Epithelial cell of proximal tubule (primary cell): ENCODE data around the gene FBXO17. TPM values are rescaled to one million over a fixed set of nuclear protein-coding genes. Genes with fewer than 3 reads are reported as not detected.
"Not testable (repeated sequence)": the region's sequence is repeated elsewhere in the genome, so short reads cannot be mapped to it uniquely, and the experiment has no call there.

ENCODE experiments used
- DNase-seq: peaks from one replicate; pipeline ENCODE4 v3.0.0-alpha.2; 2011; ENCODE audit warnings: low read depth
- H3K4me3 ChIP-seq: 2 replicates; pipeline ENCODE4 v1.5.1; 2011; ENCODE audit warnings: low read depth, mild to moderate bottlenecking, low read length
- total RNA-seq: library from RNA; depleted of rRNA; stranded (reverse); fragments of >200 nt; gene quantifications from 2 replicates; pipeline ENCODE4 v1.2.3, GENCODE V29; 2015
- TF ChIP-seq, protein P1 (sequence below): conservative IDR thresholded peaks from 2 replicates; pipeline ENCODE4 v1.5.1; 2012; ENCODE audit warnings: low read depth, mild to moderate bottlenecking, low read length

FBXO17 gene
- total RNA-seq, 1 donor from 2014 or later: 40.4 TPM

DNA sequence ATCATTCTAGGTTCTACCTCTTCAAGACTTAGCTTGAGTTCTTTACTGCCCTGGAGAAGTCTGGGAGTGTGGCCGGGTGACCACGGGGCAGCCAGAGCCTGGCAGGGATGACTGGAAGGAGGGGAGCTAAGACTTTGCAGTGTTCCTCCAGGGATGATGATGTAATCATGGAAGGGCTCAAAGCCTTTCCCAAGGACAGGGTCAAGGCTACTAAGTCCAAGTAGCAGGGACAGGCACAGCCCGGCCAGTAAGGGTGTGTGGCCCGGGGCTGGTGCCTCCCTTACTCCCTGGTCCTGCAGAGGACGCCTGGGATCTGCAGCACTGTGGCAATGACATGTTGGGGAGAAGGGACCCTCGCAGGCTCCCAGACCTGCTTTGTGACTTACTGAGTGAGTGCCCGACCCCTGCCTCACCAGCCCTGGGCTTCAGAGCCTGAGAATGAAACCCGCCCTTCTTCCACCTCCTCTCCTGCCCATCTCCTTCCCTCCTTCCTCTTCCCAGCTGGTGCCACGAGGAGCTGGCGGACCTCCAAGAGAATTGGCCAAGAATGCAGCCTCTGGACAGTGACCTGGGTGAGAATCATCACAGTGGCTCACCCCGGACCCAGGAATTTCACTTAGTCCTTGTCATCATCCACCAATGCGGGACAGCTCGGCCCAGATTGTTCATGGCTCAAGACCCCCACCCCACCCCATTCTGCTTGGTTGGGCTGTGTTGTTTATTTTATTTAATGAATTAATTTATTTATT is 15.6 kb upstream of the FBXO17 start:
- TF ChIP-seq, protein P1, sequence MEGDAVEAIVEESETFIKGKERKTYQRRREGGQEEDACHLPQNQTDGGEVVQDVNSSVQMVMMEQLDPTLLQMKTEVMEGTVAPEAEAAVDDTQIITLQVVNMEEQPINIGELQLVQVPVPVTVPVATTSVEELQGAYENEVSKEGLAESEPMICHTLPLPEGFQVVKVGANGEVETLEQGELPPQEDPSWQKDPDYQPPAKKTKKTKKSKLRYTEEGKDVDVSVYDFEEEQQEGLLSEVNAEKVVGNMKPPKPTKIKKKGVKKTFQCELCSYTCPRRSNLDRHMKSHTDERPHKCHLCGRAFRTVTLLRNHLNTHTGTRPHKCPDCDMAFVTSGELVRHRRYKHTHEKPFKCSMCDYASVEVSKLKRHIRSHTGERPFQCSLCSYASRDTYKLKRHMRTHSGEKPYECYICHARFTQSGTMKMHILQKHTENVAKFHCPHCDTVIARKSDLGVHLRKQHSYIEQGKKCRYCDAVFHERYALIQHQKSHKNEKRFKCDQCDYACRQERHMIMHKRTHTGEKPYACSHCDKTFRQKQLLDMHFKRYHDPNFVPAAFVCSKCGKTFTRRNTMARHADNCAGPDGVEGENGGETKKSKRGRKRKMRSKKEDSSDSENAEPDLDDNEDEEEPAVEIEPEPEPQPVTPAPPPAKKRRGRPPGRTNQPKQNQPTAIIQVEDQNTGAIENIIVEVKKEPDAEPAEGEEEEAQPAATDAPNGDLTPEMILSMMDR: no peak
- DNase-seq: no peak
- H3K4me3 ChIP-seq: no peak overlapping the region

- DNase-seq, H3K4me3 ChIP-seq: not testable (repeated sequence)
Measured at GRCh38 chr19:38989614-38990013, 14.1 kb upstream of the FBXO17 start.

GRCh38 chr19:38989066-38989605 is 13.6 kb upstream of the FBXO17 start:
- TF ChIP-seq, protein P1: no peak
- H3K4me3 ChIP-seq: no peak overlapping the region
- DNase-seq: no peak

GRCh38 chr19:38988627-38989026 is 13.1 kb upstream of the FBXO17 start:
- not testable (repeated sequence) for DNase-seq, H3K4me3 ChIP-seq

DNA sequence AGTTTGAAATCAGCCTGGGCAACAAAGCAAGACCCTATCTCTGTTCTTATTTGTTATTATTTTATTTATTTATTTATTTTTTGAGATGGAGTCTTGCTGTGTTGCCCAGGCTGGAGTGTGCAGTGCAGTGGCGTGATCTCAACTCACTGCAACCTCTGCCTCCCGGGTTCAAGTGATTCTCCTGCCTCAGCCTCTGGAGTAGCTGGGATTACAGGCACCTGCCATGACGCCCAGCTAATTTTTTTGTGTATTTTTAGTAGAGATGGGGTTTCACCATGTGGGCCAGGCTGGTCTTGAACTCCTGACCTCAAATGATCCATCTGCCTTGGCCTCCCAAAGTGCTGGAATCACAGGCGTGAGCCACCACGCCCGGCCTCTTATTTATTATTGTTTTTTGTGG is 12.2 kb upstream of the FBXO17 start:
- not testable (repeated sequence) for DNase-seq, H3K4me3 ChIP-seq

GRCh38 chr19:38985262-38985661 is 9.7 kb upstream of the FBXO17 start:
- no peak overlapping the region for H3K4me3 ChIP-seq
- DNase-seq: no peak
- TF ChIP-seq, protein P1: no peak

- TF ChIP-seq, protein P1: no peak
- H3K4me3 ChIP-seq: no peak overlapping the region
- no peak for DNase-seq
Measured at GRCh38 chr19:38980583-38981374, 5.2 kb upstream of the FBXO17 start.

GRCh38 chr19:38979812-38980211 is 4.3 kb upstream of the FBXO17 start:
- TF ChIP-seq, protein P1: no peak
- DNase-seq: no peak
- H3K4me3 ChIP-seq: no peak overlapping the region
